Esophagus muscularis mucosa (tissue), 4 donors: ENCODE measurements around the gene PROSER3. TPM values are rescaled to one million over a fixed set of nuclear protein-coding genes. Genes with fewer than 3 reads are reported as not detected.

ENCODE experiments used
- DNase-seq: peaks from one replicate; pipeline ENCODE4 v3.0.0-alpha.2; 2017; ENCODE audit errors: extremely low spot score
- H3K27ac ChIP-seq, 4 donors: fragments of 200-600 bp; sonication (generic); replicated peaks in 1 of 4; 1 replicate in 3 of 4; 2 replicates in 1 of 4; pipeline ENCODE4 v1.5.1; 2016 to 2019; ENCODE audit warnings: mild to moderate bottlenecking in 1 of 4
- H3K27me3 ChIP-seq, 4 donors: fragments of 200-600 bp; sonication (generic); one replicate each; pipeline versions ENCODE4 v1.5.1 to v1.6.0; 2016 to 2019
- H3K36me3 ChIP-seq, 4 donors: fragments of 200-600 bp; sonication (generic); one replicate each; pipeline ENCODE4 v1.5.1; 2016 to 2019
- H3K4me1 ChIP-seq, 4 donors: fragments of 200-600 bp; sonication (generic); one replicate each; pipeline ENCODE4 v1.5.1; 2016 to 2019
- H3K4me3 ChIP-seq, 4 donors: fragments of 200-600 bp; sonication (generic); 1 replicate in 2 of 4; 2 replicates in 2 of 4; pipeline ENCODE4 v1.5.1; 2016 to 2019; ENCODE audit warnings: mild to moderate bottlenecking in 4 of 4, moderate library complexity in 1 of 4
- H3K9me3 ChIP-seq, 4 donors: fragments of 200-600 bp; sonication (generic); 1 replicate in 3 of 4; 2 replicates in 1 of 4; pipeline ENCODE4 v1.5.1; 2016 to 2019
- EP300 ChIP-seq: sonication (generic); formaldehyde crosslinking; IDR thresholded peaks from one replicate; pipeline ENCODE4 v1.6.1; 2017; ENCODE audit warnings: antibody characterized with exemption
- POLR2A ChIP-seq: fragments of 450-650 bp; IDR thresholded peaks from one replicate; pipeline ENCODE4 v1.6.1; 2017; ENCODE audit warnings: antibody characterized with exemption, moderate library complexity, mild to moderate bottlenecking, low read depth
- POLR2AphosphoS5 ChIP-seq, 2 donors: sonication (generic); formaldehyde crosslinking; IDR thresholded peaks; one replicate each; pipeline ENCODE4 v1.6.1; 2017; ENCODE audit warnings: antibody characterized with exemption in 2 of 2
- WGBS: methylation state at CpG from one replicate; pipeline ENCODE4 v1.1.5; 2018; 5-methylcytosine and 5-hydroxymethylcytosine counted together
- intact Hi-C: fragments of 100-400 bp; cut with DNase I; formaldehyde crosslinking; loops from one replicate; pipeline ENCODE4 v1.15.1; 2023
- total RNA-seq, 4 donors: library from RNA; depleted of rRNA; stranded (reverse); fragments of >200 nt; gene quantifications; one replicate each; pipeline versions ENCODE4 v1.1.0 to v1.2.1, GENCODE V29; 2016
- TF ChIP-seq, protein P1 (sequence below), 3 experiments: fragments of 200-600 bp in 2 of 3; fragments of 450-650 bp in 1 of 3; sonication (generic) in 2 of 3; IDR thresholded peaks; one replicate each; pipeline ENCODE4 v1.5.1; 2017 to 2019; ENCODE audit warnings: antibody characterized with exemption in 3 of 3, mild to moderate bottlenecking in 2 of 3, moderate library complexity in 1 of 3

The PROSER3 gene
- total RNA-seq, 4 donors from 2014 or later = 5.6 to 8.7 (median 7.1) TPM

DNA sequence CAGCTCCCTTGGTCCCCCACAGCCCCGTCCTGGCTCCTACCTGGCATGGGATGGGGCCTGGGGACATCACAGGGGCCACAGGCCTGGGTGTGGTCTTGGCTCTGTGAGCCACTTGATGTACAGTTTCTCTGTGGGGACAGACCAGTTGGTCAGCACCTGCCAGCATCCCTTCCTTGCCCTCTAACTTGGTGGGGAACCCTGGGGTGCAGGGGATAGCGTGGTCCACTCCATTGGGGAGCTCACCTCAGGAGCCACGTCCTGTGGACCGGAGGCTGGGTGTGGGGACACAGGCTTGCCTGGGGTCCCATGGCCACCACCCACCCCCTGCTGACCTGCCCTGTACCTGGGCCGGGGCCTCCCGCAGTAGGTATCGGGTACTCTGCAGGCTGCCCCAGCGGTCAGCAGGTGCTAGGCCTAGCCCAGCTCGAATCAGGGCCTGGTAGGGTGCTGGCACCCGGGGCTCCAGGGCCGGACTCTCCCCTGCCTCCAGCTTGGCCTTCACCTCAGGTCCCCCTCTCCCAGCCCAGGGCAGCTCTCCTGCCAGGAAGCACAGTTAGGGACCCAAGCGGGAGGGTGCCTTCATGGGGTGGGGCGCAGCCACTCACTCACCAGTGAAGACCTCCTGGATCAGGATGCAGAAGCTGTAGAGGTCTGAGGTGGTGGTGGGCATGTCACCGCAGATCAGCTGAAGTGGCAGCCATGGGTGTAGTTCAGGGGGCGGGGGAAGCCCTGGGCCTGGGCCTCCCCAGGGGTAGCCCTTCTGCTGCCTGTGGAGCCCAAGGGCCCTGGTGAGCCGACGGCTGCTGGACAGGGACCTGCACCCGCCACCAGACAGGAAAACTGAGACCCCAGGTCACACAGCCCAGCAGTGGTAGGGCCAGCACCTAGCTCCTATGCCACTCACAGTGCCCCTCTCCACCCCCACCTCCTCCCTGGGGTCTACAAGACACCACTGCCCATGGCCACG lies 32.3 kb downstream of the PROSER3 start:
- Histone ChIP-seq H3K36me3 (peaks cover 0 to 17% (median 6%) of the 10 kb centered on the region in 4 donors), H3K9me3 (no peaks in the 10 kb centered on the region), H3K4me3 (no peak overlapping the region), H3K4me1 (no peaks in the 10 kb centered on the region), H3K27ac (no peak overlapping the region), H3K27me3 (peaks cover 0 to 17% (median 0%) of the 10 kb centered on the region in 4 donors)
- TF ChIP-seq POLR2AphosphoS5 (IDR thresholded peaks at IDR 0.05) (no peak), EP300 (no peak), POLR2A (no peak)
- TF ChIP-seq, protein P1, sequence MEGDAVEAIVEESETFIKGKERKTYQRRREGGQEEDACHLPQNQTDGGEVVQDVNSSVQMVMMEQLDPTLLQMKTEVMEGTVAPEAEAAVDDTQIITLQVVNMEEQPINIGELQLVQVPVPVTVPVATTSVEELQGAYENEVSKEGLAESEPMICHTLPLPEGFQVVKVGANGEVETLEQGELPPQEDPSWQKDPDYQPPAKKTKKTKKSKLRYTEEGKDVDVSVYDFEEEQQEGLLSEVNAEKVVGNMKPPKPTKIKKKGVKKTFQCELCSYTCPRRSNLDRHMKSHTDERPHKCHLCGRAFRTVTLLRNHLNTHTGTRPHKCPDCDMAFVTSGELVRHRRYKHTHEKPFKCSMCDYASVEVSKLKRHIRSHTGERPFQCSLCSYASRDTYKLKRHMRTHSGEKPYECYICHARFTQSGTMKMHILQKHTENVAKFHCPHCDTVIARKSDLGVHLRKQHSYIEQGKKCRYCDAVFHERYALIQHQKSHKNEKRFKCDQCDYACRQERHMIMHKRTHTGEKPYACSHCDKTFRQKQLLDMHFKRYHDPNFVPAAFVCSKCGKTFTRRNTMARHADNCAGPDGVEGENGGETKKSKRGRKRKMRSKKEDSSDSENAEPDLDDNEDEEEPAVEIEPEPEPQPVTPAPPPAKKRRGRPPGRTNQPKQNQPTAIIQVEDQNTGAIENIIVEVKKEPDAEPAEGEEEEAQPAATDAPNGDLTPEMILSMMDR (IDR thresholded peaks at IDR 0.05) = no peak
- WGBS = 77% methylated on average over 9 of the region's 19 CpGs
- intact Hi-C loops = loop anchor here (10.0 kb wide), 1 partner anchor 65 kb away; the partner anchor contains the start of genes KIRREL2 and NPHS1
- DNase-seq = no peak

DNA sequence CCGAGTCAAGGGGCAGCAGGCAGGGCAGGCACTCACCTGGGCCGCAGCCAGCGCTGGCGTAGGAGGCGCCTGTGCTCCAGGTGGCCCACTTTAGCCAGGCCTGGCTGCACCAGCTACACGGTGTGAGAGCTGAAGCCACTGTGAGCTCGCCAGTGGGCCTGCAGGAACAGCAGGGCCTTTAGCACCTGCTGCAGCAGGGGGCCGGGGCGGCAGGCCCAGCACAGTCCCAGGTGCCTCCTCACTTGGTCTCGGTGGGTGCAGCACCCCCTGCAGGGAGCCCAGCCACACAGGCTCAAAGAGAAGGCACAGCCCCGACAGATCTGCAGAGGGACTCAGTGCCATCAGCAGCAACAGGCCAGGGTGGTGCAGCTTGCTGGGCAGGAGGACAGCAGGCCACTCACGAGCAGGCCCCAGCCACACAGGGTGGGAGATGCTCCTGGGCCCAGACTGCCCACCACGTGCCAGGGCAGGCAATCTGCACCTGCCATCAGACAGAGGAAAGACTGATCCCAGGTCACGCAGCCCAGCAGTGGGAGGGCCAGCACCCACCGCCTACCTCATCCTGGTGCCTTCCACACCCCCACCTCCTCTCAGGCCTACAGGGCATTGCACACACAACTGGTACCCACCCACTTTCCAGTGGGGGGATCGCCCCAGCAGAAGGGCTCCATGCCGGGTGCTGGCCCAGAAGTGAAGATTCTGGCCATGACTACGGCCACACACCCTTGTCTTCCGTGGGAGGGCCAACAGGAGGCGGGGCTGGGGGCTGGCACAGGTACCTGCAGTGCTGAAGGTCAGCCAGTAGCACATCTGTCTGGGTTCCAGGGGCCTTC lies 33.2 kb downstream of the PROSER3 start:
- intact Hi-C loops = no loop called here
- TF ChIP-seq POLR2AphosphoS5 (IDR thresholded peaks at IDR 0.05) (no peak), POLR2A (no peak), EP300 (no peak)
- TF ChIP-seq, protein P1 (IDR thresholded peaks at IDR 0.05) = no peak
- H3K27me3 ChIP-seq = peaks cover 0 to 26% (median 0%) of the 10 kb centered on the region in 4 donors
- 62% methylated on average over 9 of the region's 20 CpGs for WGBS
- H3K4me1 ChIP-seq = no peaks in the 10 kb centered on the region
- DNase-seq = no peak
- H3K27ac ChIP-seq = no peak overlapping the region
- peaks cover 0 to 7% (median under 1%) of the 10 kb centered on the region in 4 donors for H3K36me3 ChIP-seq
- no peak overlapping the region for H3K4me3 ChIP-seq
- no peaks in the 10 kb centered on the region for H3K9me3 ChIP-seq

DNA sequence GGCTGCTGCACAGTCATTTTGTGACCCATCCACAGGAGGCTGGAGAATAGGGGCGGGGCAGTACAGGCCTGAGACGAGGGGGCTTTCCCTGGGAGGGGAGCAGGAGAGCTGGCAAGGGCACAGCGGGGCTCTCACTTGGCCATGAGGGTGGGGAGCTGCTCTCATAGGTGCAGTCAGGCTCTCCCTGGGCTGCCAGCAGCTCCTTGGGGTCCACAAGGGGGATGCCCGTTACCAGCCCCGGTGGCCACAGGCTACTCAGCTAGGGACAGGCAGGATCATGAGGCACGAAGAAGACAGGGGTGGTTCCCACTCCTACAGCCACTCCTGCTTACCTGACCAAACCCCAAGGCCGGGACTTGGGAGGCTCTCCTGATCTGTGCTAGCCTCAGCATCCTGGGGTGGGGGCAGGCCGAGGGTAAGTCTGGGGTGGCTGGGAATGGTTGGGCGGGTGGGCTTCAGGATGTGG lies 33.9 kb downstream of the PROSER3 start:
- intact Hi-C loops = no loop called here

DNA sequence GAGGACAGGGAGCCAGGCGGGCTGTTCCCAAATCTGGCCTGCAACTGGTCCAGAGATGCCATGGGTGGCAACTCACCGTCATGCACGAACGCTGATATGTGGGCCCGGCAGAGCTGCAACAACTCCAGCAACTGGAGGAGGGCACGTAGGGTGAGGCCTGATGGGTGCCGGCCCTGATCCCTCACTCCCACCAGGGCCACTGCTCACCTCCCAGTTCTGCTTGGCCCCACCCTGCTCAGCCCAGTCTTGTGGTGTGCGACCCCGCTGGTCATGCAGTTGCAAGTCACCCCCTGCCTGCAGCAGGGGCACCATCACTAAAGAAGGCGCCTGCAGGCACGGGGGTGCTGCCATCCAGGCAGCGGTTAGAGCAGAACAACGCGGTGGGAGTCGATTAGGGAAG lies 34.3 kb downstream of the PROSER3 start:
- intact Hi-C loops = no loop called here
- Histone ChIP-seq H3K27ac (no peak overlapping the region), H3K4me3 (no peak overlapping the region), H3K9me3 (no peaks in the 10 kb centered on the region), H3K27me3 (peaks cover 0 to 37% (median 0%) of the 10 kb centered on the region in 4 donors), H3K4me1 (peaks cover 0 to 5% (median under 1%) of the 10 kb centered on the region in 4 donors), H3K36me3 (no peaks in the 10 kb centered on the region)
- TF ChIP-seq EP300 (no peak), POLR2AphosphoS5 (IDR thresholded peaks at IDR 0.05) (no peak), POLR2A (no peak)
- TF ChIP-seq, protein P1 (IDR thresholded peaks at IDR 0.05) = no peak
- no peak for DNase-seq
- WGBS = 91% methylated on average over 15 of the region's 15 CpGs

More for the DNA sequence above, 33.9 kb downstream of the PROSER3 start:
- WGBS = no CpG with 5 or more reads among the region's 9 CpGs
- no peaks in the 10 kb centered on the region for H3K9me3 ChIP-seq
- no peak overlapping the region for H3K4me3 ChIP-seq
- TF ChIP-seq POLR2AphosphoS5 (IDR thresholded peaks at IDR 0.05) (no peak), EP300 (no peak), POLR2A (no peak)
- TF ChIP-seq, protein P1 (IDR thresholded peaks at IDR 0.05) = no peak
- no peak overlapping the region for H3K27ac ChIP-seq
- peaks cover 0 to under 1% (median 0%) of the 10 kb centered on the region in 4 donors for H3K4me1 ChIP-seq
- H3K27me3 ChIP-seq = peaks cover 0 to 32% (median 0%) of the 10 kb centered on the region in 4 donors
- no peak for DNase-seq
- peaks cover 0 to 3% (median 0%) of the 10 kb centered on the region in 4 donors for H3K36me3 ChIP-seq
